Measurements from ENCODE around the gene SNAPC1.

- no peak for TF ChIP-seq CTCF (IDR thresholded peaks at IDR 0.05)
- TF ChIP-seq SIN3A (IDR thresholded peaks at IDR 0.05; ENCODE audit: borderline replicate concordance, insufficient read depth, low read depth, low read length), result no peak; the same call in 1 of the 2 replicates
- TF ChIP-seq POLR2AphosphoS5 (IDR thresholded peaks at IDR 0.05; ENCODE audit: low read depth, low read length), result peak; percentile 79
Observed at GRCh38 chr14:61761959-61762786, at the start of gene SNAPC1.
